HG03354 (cell line): ENCODE measurements around the gene VAV2.

Experiments
- ATAC-seq: cut with Tn5 transposase; IDR thresholded peaks from one replicate; pipeline ENCODE4 v1.9.1; 2021; ENCODE audit warnings: mild to moderate bottlenecking; ENCODE audit not compliant: unreplicated experiment, poor library complexity, severe bottlenecking

The VAV2 gene

DNA sequence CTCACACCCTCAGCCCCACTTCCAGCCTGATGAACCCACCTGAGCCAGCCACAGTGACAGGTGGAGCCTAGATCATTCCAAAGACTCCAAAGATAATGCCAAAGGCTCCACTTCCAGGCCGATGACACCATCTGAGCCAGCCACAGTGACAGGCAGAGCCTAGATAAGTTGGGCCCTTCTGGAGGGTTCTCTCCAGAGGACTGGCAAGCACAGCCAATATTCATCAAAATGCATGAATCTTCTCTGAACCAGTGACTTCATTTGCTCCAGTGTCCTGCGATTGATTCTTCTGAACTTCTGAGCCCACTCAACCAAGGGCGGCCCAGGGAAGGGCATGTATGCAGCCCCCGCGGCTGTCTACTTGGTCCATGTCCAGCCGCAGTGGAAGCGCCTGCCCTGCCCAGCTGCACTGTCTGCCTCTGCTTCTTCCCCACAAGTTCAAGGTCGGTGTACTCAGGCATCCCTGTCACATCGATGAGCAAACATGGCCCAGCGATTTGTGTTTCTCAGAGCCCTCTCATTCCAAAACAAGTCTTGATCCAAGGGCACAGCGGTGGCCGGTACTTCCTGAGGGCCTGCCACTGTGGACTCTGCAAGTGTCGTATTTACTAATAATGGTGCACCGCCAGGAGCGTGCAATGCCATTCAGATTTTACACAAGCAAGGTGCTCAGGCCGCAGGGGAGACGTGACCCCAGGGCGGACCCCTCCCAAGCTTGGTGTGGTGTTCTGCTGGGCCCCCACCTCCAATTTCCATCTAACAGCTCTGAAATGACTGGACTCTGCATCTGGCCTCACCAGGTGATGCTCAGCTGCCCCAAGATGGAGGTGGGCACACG lies 107.0 kb downstream of the VAV2 start:
- no peak for ATAC-seq

DNA sequence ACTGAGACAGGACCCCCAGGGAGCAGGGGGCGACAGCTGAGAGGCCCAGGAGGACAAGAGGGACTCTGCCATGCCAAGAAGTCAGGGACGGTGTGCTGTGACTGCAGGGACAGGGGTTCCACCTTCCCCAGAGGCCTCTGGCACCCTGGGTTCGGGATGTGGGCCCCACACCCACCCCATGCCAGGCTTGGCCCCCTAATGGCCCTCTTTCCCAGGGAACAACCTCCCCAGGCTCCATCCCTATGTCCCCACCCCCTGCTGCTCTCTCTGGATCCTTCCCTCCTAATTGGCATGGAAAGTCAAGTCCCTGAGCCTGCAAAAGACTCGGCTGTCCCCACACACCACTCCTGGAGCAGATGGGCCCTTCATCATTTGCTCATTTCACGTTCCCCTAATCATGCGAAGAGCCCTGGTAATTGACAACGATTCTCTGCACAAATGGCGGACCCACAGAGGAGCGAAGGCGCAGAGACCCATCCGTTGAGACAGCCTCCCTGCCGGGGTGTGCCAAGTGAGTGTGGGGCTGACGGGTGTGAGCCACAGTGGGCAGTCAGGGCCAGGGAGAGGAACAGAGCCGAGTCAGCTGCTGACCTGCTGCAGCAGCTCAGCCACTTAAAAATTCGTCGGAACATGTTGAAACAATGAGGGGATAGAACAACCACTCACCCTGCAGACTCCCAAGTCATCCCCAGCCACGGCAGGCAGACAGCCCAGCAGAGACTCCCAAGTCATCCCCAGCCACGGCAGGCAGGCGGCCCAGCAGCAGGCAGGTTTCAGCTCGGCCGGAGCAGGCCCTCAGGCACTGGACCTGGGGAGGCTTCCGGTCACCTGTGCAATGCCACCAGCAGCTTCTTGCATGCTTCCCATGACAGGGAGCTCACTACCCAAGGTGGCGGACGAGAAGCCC lies 109.0 kb downstream of the VAV2 start:
- no peak for ATAC-seq

DNA sequence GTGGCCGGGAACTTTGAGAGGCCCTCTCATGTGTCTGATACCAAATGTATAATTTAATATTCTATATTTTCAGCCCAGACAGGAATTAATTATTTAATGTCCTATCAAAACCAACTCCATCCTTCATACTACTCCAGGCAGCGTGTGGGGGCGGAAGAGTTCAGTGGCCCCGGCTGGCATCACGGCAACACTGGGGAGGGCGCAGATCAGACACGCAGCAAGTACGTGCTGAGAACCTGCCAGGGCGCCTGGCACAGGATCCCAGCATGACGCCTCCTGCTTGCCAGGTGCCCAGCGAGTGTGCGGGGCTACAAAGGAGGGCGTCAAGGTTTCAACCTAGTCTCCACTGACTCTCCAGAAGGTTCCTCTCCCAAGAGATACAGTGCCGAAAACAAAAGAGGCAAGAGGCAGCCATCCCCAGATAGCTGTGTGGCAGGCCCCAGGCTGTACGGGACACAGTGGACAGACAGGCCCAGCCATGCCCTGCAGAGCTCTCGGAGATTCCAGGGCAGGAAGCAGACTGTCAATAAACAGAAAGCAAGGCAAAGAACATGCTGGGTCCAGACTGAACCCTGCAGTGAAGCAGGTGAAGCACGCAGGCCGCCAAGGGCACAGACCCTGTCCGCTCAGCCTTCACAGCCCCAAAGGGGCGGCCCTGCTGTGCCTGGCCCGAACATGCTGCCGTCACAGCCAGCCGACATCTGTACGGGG lies 110.3 kb downstream of the VAV2 start:
- ATAC-seq: no peak

DNA sequence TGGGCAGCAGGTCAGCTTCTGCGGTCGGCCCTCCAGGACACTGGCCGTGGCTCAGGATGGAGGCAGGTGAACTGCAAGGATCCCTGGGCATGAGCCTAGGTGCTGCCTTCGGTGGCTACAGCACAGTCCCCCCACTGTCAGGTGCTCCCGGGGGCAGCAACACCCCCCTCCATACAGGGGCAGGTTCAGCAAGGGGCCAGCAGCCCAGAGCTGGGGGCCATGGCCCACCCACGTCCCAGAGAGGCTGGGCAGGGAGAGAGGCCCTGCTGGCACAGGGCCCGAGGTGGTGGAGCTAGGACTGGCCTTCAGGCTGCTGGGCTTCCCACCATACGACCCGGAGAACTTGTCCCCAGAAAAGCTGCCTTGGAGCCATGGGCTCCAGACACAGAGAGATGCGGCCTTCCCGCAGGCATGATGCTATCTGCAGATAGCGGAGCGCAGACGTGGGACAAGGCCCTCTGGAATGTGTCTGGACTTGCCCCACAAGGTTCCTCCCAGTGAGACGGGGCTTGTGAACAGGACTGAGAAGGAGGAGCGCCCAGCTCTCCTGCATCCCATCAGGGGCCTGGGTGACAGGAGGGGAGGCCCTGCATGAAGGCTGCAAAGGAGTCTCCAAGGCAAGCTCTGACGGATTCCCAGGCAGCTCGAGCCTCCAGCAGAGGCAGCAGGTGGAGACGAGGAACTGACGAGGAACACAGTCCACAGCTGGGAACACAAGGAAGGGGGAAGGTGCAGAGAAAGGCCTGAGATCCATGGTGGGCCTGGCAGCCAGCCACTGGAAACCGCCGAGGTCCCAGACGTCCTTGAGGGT lies 111.1 kb downstream of the VAV2 start:
- no peak for ATAC-seq

DNA sequence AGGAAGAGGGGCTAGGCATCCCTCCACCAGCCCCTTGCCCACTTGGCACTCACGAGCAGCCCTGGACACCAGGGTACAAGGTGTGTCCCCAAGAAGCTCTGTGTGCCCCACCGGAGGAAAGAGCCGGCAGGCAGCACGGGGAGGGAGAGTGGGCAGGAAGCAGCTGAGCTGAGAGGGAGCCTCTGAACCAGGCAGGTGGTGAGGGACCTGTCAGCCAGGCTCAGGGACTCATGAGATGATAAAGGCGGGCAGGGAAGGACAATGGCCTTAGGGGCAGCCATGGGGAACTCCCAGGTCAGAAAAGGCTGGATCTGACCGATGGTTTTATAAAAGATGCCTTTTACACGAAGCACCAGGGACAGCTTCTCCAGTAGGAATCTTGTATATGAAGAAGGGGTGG lies 112.0 kb downstream of the VAV2 start:
- no peak for ATAC-seq

DNA sequence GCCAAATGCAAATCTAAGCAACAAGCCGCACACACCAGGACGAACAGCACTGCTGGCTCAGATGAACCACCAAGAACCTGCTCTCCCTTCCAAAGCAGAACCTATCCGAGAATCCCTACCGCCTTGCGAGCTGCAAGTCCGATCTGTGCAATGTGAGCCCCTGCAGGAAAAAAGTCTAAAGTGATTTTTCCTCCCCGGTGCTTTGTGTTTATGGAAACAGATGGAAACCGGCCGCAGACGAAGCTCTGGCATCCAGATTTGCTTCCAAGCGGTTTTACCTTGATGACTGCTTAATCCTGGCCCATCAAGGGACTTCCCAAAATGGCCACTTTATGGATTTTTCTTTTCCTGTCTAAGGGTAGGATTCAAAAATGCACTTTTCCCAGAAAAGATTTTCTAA lies 112.5 kb downstream of the VAV2 start:
- no peak for ATAC-seq

DNA sequence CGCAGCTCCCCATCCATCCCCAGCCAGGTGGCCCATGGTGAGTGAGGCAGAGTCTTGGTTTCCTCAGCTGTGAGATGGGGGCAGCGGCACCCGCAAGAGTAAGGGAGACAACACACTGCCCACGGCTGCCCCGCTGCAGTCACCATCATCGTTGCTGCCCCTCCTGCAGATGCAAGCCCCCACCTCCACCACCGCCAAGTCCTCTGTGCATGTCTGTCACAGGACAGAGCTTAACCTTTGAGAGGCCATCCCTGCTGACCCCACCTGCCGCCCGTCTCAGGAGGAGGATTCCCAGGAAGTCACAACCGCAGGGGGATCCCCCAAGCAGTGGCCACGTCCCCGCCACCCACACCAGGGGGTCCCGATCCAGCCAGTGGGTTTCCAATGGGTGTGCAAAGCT lies 113.7 kb downstream of the VAV2 start:
- ATAC-seq: no peak

DNA sequence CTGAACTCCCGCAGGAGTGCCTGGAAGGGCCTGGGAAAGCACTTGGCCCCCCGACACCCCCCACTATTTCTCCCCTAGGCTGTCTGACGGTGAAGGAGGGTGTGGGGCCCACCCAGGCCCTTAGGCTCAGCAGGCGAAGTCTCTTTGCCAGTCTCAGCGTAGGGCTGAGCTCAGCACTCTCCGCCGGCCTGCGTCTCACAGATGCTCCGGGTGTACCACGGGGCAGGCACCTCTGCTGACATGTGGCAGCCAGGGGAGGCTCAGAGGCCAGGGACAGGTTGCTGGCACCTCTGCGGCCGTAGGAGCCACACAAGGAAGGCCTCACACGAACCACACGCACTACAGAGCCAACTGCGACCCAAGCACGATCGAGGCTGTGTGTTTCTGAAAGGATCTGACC lies 114.2 kb downstream of the VAV2 start:
- ATAC-seq: no peak

DNA sequence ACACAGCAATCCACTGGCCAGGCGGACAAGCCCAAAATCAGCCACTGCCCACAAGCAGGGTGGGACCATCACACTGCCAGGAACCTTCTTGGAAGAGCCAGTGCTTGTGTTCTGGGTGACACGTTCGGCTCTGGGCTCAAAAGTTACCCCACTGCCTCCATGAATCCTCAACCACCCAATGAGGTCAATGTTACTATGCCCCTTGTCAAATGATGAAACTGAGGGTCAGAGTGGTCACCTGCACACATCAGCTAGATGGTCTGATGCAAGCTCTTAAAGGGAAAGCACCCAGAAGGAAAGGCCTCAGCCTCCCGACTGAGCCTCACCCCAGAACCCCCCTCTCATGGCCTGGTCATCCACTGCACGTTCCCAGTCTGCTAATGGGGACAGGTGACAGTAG lies 114.8 kb downstream of the VAV2 start:
- ATAC-seq: no peak

DNA sequence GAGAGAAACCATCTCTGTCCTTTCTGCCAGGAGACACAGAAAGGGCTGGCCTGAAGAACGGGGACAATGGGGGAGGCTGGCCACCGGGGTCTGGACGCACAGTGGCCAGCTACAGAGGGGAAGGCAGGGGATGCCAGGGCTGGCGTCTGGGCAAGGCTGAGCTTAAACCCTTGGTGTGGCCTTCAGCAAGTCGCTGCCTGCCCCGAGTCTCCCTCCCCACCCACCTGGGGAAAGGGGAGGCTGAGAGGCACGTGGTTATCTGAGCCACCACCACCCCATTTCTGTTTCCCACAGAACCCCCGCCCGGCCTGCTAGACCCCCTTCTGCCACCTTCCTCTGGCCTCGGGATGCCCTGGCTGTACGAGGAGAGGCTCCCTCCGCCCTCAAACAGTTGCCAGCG lies 115.3 kb downstream of the VAV2 start:
- no peak for ATAC-seq

DNA sequence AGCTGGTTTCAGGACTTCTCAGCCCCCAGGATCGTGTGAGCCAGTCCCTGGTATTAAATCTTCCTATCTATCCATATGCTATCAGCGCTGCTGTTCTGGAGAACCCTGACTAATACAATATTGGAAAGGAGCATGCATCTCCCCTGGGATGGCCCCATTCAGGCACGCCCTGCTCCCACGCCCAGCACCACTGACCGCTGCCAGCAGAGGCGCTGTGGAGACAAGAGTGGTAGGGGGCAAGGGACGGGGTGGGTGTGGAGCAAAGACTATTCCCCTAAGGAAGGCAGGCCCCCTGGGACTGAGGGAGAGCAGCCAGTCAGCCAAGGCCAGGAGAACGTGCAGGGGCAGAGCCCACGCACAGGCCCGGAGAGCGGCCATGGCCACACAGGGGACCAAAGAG lies 116.0 kb downstream of the VAV2 start:
- ATAC-seq: no peak

DNA sequence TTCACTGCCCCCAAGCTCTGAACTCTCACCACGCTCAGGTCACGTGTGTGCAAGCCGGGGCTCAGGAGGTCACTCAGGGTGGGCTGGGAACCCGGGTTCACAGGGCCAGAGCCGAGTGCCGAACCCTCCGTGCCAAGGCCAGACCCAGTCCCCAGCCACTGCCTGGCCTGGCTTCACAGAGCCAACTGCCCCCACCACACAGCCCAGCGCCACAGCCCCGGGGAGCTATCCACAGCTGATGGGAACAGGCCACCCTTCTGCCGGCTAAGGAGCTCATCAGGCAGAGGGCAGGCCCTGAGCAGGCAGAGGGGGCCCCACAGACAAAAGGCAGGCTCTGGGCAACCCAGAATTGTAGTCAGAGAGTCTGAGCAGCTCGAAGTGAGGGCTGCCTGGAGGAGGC lies 117.0 kb downstream of the VAV2 start:
- ATAC-seq: no peak

DNA sequence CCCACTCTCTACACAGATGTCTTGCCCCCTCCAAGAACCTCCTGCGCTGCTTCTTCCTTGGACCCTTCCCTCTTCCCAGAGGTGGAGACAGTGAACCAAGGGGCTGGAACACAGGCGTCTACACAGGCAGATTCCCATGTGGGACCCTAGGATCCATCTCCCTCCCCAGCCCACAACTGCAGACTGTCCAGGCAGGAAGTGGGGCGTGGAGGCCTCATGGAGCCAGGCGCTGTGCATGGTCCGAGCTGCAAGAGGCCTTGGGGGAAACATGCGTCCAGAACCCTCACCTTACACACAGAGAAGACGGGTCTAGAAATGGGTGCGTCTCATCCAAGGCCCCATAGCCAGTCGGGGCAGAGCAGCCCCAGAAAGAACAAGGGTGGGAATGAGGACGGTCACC lies 117.5 kb downstream of the VAV2 start:
- no peak for ATAC-seq

DNA sequence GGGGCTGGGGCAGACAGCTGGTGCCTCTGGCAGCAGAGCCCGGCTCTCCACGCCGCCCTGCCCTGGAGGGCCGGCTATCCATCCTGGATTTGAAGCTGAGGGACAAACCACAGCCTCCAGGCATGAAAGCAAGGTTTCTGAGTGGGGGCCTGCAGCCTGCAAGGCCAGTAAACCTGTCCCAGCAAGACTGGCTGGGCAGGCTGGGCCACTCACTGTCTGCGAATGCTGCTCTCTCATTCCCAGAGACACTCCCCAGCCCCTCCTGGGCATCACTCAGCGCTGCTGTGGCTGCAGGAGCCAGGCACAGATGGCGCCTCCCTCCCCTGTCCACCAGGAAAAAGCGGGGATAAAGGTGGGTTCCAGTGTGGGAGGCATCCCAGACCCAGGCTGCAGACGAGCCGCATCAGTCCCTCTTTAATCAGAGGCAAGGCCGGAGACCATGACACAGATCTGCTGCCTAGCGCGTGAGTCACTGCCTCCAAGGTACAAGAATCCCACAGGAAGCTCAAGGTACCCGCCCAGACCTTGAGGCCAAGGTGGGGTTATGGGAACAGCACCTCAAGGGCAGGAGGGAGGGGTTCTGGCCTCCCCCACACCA lies 118.0 kb downstream of the VAV2 start:
- ATAC-seq: no peak

DNA sequence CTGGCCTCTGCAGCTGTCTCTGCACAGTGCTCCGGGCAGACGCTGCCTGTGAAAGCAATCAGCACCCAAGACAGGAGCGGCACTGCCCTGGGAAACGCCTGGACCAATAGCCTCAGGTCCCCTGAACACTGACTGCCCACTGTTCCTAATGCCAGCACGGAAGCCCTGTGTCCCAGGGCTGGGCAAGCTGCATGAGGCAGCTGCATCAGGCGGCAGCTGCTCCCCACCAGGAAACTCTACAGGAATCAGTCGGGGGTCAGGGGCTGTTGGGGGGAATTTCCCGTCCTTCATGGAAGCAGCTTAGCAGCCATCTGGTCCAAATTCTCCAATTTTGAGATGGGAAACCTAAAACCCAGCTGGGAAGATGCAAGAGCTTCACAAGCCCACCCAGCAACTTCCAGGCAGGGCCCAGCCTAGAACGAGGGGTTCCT lies 118.6 kb downstream of the VAV2 start:
- ATAC-seq: no peak

DNA sequence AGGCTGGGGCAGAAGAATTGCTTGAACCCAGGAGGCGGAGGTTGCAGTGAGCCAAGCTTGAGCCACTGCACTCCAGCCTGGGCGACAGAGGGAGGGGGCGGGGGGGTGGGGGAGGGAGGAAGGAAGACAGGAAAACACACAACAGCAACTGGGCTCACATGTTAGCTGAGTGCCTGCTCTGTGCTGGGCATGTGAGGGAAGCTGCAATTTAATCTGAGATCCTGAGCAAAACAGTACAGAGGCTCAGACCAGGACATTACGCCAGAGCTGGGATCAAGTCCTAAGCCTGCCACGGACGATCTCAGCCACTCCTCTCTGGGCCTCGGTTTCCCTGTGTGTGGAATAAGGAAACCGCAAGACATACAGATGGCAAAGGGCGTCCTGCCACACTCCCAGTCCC lies 119.1 kb downstream of the VAV2 start:
- no peak for ATAC-seq

DNA sequence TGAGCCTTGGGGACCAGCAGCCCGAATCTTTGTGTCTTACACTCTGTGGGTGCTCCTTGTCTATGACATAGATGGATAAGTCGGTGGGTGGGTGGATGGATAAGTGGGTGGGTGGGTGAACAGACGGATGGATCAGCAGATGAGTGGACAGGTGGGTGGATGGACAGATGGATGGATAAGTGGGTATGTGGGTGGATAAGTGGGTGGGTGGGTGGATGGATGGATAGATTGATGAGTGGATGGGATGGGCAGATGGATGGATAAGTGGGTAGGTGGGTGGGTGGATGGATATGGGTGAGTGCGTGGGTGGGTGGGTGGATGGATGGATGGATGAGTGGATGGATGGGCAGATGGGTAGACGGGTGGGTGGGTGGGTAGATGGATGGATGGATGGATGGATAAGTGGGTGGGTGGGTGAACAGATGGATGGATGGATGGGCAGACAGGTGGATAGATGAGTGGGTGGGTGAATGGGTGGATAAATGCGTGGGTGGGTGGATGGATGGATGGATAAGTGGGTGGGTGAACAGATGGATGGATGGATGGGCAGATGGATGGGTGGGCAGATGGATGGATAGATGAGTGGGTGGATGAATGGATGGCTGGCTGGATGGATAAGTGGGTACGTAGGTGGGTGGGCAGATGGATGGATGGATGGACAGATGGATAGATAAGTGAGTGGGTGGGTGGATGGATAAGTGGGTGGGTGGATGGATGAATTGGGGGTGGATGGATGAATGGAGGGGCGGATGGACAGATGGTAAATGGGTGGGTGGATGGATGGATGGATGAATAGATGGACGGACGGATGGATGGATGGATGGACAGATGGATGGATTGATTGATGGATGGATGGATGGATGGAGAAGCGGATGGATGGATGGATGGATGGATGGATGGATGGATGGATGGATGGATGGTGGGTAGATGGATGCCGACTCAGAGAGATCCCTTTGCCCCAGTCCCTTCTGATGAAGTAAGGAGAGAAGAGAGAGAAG lies 121.2 kb downstream of the VAV2 start:
- no peak for ATAC-seq
